GM18951 (cell line): ENCODE data around the gene LST1.

Source experiments
- POLR2A ChIP-seq: IDR thresholded peaks from 4 replicates; pipeline ENCODE4 v1.6.1; 2011; ENCODE audit warnings: mild to moderate bottlenecking; ENCODE audit not compliant: insufficient read length, insufficient read depth; ENCODE audit errors: extremely low read depth
- in situ Hi-C: fragments of 300-500 bp; cut with MboI; formaldehyde crosslinking; loops from one replicate; pipeline ENCODE4 v1.12.0; 2022; ENCODE audit warnings: low sequenced_read_pairs, mixed read lengths, inconsistent platforms; ENCODE audit not compliant: unreplicated experiment

LST1 gene

DNA sequence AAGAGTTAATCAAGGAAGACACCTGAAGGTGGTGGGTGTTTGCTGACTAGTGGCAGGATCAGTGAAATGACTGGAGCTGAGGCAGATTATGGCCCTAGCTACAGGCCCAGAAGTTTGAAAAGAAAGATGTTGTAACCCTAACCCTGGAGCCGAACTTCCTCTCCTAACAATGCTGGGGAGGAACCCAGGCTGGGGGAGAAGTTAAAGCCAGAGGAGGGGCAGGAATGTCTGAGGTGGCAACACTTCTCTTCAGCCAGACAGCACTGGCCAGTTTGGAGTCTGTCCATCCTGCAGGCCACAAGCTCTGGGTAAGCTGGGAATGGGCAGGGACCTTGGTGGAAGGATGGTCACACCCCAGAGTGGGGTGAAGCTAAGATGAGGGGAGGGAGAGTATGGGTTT is at the start of gene LST1:
Gene LST1 (plus strand): TSS at position 270 of the 400 bp plus-strand sequence. CDS start 1,023 bp downstream, outside the sequence.
- in situ Hi-C loops, result no loop called here
- TF ChIP-seq POLR2A, result no peak

DNA sequence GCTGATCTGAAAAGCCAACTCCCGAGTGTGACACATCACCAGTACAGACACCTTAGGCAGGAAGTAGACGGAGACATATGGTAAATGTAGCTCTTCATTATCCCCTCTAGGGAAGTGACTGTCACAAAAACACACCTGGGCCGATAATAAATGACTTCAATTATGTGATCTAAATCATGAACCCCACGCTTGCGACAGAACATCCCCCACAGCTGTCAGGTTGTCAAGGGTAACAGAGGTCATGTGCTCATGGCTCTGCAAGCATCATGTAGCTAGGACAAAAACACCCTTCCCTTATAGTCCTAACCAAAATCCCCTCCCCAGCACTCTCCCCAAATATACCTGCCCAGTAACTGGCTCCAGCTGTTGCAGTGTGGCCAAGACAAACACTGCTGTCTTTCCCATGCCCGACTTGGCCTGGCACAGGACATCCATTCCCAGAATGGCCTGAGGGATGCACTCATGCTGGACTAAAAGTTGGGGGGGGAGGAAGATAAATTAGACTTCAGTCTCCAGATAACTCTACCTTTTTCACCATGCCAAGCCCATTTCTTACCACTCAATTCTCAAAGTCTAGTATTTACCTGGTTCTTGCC is 47.2 kb upstream of the LST1 start:
- TF ChIP-seq POLR2A, result no peak
- in situ Hi-C loops, result no loop called here

GRCh38 chr6:31540640-31541039 is 45.4 kb upstream of the LST1 start:
- TF ChIP-seq POLR2A, result no peak
- in situ Hi-C loops, result no loop called here

GRCh38 chr6:31541059-31541657 is 44.9 kb upstream of the LST1 start:
- no peak for TF ChIP-seq POLR2A
- in situ Hi-C loops, result no loop called here

GRCh38 chr6:31541658-31542521 is 44.2 kb upstream of the LST1 start, which contains the start of gene DDX39B:
Gene DDX39B (minus strand): TSS chr6:31542003. CDS start chr6:31540532, 1,471 bp downstream.
- in situ Hi-C loops, result no loop called here
- peak; percentile 86 for TF ChIP-seq POLR2A

GRCh38 chr6:31543639-31544038 is 42.4 kb upstream of the LST1 start:
- TF ChIP-seq POLR2A, result no peak
- in situ Hi-C loops, result no loop called here

- TF ChIP-seq POLR2A, result no peak
These were observed 41.4 kb upstream of the LST1 start for GRCh38 chr6:31544676-31545075.

GRCh38 chr6:31545291-31545690 is 40.8 kb upstream of the LST1 start:
- TF ChIP-seq POLR2A, result no peak
- in situ Hi-C loops, result no loop called here

More at GRCh38 chr6:31544676-31545075, 41.4 kb upstream of the LST1 start:
- in situ Hi-C loops, result no loop called here

- in situ Hi-C loops, result no loop called here
- TF ChIP-seq POLR2A, result no peak
These were observed 39.6 kb upstream of the LST1 start, which contains the start of gene ATP6V1G2 for GRCh38 chr6:31546339-31546957. Gene ATP6V1G2 (minus strand): TSS chr6:31546608. CDS start chr6:31546559, 49 bp downstream.

DNA sequence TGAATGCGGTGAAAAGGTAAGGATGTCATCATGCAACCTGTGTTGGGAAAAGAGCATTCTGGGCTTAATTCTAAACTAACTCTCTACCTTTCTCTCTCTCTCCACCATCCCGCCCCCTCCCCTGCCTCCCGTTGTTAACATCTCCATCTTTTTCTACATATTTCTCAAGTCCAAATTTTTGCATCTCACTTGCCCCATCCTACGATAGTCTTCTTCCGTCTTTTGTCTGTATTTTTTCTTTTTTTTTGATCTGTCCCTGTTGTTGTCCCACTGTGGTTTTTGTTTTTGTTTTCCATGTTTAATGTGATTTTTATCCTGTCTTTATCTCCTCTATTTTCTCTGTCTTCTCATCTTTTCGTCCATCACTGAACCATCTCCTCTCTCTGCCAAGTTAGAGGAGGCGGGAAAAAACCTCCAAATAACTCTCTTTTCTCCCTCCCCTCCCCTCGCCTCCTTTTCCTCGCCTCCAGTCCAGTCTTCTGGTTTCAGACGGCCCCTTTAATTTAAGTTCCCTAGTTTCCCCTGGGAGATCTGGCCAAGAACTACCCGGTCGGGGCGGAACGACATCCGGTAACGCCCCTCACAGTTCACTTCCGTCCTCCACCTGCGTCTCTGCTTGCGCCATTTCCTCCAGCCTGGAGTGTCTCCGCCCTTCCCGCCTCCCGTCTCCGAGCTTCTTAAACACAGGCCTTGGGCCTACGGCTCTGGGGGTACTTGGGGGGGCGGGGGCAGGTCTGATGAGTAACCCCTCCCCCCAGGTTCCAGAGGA is 38.9 kb upstream of the LST1 start, which contains the start of gene NFKBIL1:
Gene NFKBIL1 (plus strand): TSS at position 651 of the 769 bp plus-strand sequence. CDS start 87 bp downstream, at position 738.
- peak; percentile 59 for TF ChIP-seq POLR2A
- in situ Hi-C loops, result no loop called here

- TF ChIP-seq POLR2A, result no peak
- in situ Hi-C loops, result no loop called here
These were observed 38.1 kb upstream of the LST1 start for GRCh38 chr6:31547727-31548543.

- no peak for TF ChIP-seq POLR2A
- in situ Hi-C loops, result no loop called here
These were observed 37.6 kb upstream of the LST1 start for GRCh38 chr6:31548544-31548873.

DNA sequence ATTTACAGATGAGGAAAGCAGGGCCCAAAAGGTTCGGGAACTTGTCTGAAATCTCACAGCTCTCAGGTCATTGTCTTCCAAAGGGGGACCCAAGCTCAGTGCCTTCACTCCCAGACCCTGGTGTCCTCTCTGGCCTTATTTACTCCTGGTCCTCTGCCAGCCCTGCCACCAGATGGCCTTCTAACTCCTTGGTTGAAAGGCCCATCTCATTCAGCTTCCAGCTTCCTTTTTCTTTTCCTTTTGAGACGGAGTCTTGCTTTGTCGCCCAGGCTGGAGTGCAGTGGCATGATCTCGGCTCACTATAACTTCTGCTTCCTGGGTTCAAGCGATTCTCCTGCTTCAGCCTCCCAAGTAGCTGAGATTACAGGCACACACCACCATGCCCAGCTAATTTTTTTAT is 34.7 kb upstream of the LST1 start:
- in situ Hi-C loops, result loop anchor here (5.0 kb wide), 1 partner anchor 46 kb away; no protein-coding TSS in a partner anchor
